Endothelial cell of umbilical vein (primary cell): ENCODE results near the gene RER1. TPM values are rescaled to one million over a fixed set of nuclear protein-coding genes. Genes with fewer than 3 reads are reported as not detected.

Experiments used
- BruUV-seq: library from RNA; stranded (reverse); fragments of 400-500 nt; replicated peaks from 2 replicates; lab custom pipeline; 2021; lab: Mats Ljungman, UMichigan
- CTCF ChIA-PET: fragments of 300-600, 350-600 bp; sonication (Branson Sonifier 250); formaldehyde crosslinking; loops from one replicate; lab custom pipeline; 2021; ENCODE audit warnings: antibody characterized with exemption, inconsistent platforms; lab: Charles Lee
- POLR2A ChIA-PET: fragments of 300-600, 350-600 bp; sonication (Branson Sonifier 250); formaldehyde crosslinking; loops from one replicate; lab custom pipeline; 2021; ENCODE audit warnings: antibody characterized with exemption, inconsistent platforms; lab: Charles Lee
- DNase-seq: peaks from one replicate; pipeline ENCODE4 v3.0.0-alpha.2; 2011; ENCODE audit warnings: low read depth, low spot score
- FAIRE-seq: peaks from 2 replicates; lab custom pipeline; 2011; peaks lifted over from hg19 to GRCh38; lab: Jason Lieb, UNC
- H2AFZ ChIP-seq: 2 replicates; pipeline ENCODE4 v1.6.0; 2012; ENCODE audit warnings: low read depth, low read length, control low read depth, inconsistent platforms
- H3K27ac ChIP-seq: 2 replicates; pipeline ENCODE4 v1.5.1; 2011; ENCODE audit warnings: low read depth, mild to moderate bottlenecking, control low read depth, low read length, moderate library complexity; ENCODE audit not compliant: insufficient read depth
- H3K27me3 ChIP-seq, 2 experiments: 2 replicates each; pipeline versions ENCODE4 v1.6.0 to v1.6.1; 2011; ENCODE audit warnings: low read length in 2 of 2, mixed read lengths in 1 of 2; ENCODE audit not compliant: control insufficient read depth in 2 of 2, insufficient read depth in 2 of 2
- H3K36me3 ChIP-seq, 2 experiments: 2 replicates in 1 of 2; 3 replicates in 1 of 2; pipeline ENCODE4 v1.5.1; 2011; ENCODE audit warnings: low read length in 2 of 2, mild to moderate bottlenecking in 1 of 2, moderate library complexity in 1 of 2; ENCODE audit not compliant: control insufficient read depth in 2 of 2, insufficient read depth in 2 of 2; ENCODE audit errors: extremely low read depth in 1 of 2
- H3K4me1 ChIP-seq: 3 replicates; pipeline ENCODE4 v1.5.1; 2011; ENCODE audit warnings: mild to moderate bottlenecking, low read length; ENCODE audit not compliant: control insufficient read depth, insufficient read depth; ENCODE audit errors: extremely low read depth
- H3K4me2 ChIP-seq: 2 replicates; pipeline ENCODE4 v1.6.1; 2011; ENCODE audit warnings: low read length, control low read depth, mixed read lengths; ENCODE audit not compliant: insufficient read depth
- H3K4me3 ChIP-seq, 3 experiments: fragments of 200-600 bp in 1 of 3; sonication (generic), shearing (Covaris generic) in 1 of 3; replicated peaks in 1 of 3; 2 replicates each; pipeline ENCODE4 v1.5.1; 2011 to 2016; ENCODE audit warnings: control low read depth in 3 of 3, low read length in 3 of 3, mild to moderate bottlenecking in 2 of 3, inconsistent platforms in 1 of 3, low read depth in 1 of 3, moderate library complexity in 1 of 3; ENCODE audit not compliant: insufficient read depth in 1 of 3
- H3K79me2 ChIP-seq: 2 replicates; pipeline ENCODE4 v1.6.0; 2012; ENCODE audit warnings: low read length, inconsistent platforms; ENCODE audit not compliant: control insufficient read depth, insufficient read depth
- H3K9ac ChIP-seq: replicated peaks from 2 replicates; pipeline ENCODE3; 2011; ENCODE audit warnings: low read length, control low read depth; ENCODE audit not compliant: insufficient read depth; ENCODE audit errors: extremely low read depth
- H3K9me1 ChIP-seq: replicated peaks from 3 replicates; pipeline ENCODE4 v1.6.0; 2011; ENCODE audit warnings: mild to moderate bottlenecking, low read length; ENCODE audit not compliant: control insufficient read depth, insufficient read depth; ENCODE audit errors: extremely low read depth
- H3K9me3 ChIP-seq: replicated peaks from 2 replicates; pipeline ENCODE4 v1.5.1; 2012; ENCODE audit warnings: low read length, inconsistent platforms; ENCODE audit not compliant: control insufficient read depth, insufficient read depth
- H4K20me1 ChIP-seq: replicated peaks from 2 replicates; pipeline ENCODE3; 2011; ENCODE audit warnings: mild to moderate bottlenecking, low read length; ENCODE audit not compliant: control insufficient read depth, insufficient read depth; ENCODE audit errors: extremely low read depth
- EZH2 ChIP-seq: IDR thresholded peaks from 2 replicates; pipeline ENCODE4 v1.6.1; 2012; ENCODE audit warnings: borderline replicate concordance, low read depth, mild to moderate bottlenecking, moderate library complexity, low read length, inconsistent platforms; ENCODE audit not compliant: severe bottlenecking
- FOS ChIP-seq: IDR thresholded peaks from 2 replicates; pipeline ENCODE4 v1.6.1; 2011; ENCODE audit warnings: mild to moderate bottlenecking, low read length, moderate library complexity, borderline replicate concordance; ENCODE audit not compliant: insufficient read depth
- GATA2 ChIP-seq: IDR thresholded peaks from 2 replicates; pipeline ENCODE4 v1.7.0; 2011; ENCODE audit warnings: low read depth, mild to moderate bottlenecking, moderate library complexity, mixed read lengths, low read length; ENCODE audit not compliant: insufficient read length, insufficient read depth
- JUN ChIP-seq: IDR thresholded peaks from 2 replicates; pipeline ENCODE4 v1.6.1; 2011; ENCODE audit warnings: borderline replicate concordance, low read depth; ENCODE audit not compliant: insufficient read length, insufficient read depth
- MAX ChIP-seq: IDR thresholded peaks from 2 replicates; pipeline ENCODE4 v1.6.1; 2011; ENCODE audit not compliant: insufficient read depth, insufficient read length
- MYC ChIP-seq: IDR thresholded peaks from one replicate; pipeline ENCODE4 v1.6.1; 2011; ENCODE audit warnings: mild to moderate bottlenecking, low read depth, low read length
- POLR2A ChIP-seq: IDR thresholded peaks from 2 replicates; pipeline ENCODE4 v1.6.1; 2012; ENCODE audit warnings: low read depth, mild to moderate bottlenecking, control low read depth, low read length
- POLR2AphosphoS5 ChIP-seq: IDR thresholded peaks from 2 replicates; pipeline ENCODE4 v1.6.1; 2012; ENCODE audit warnings: low read depth, mild to moderate bottlenecking, control low read depth, low read length, moderate library complexity; ENCODE audit not compliant: insufficient read depth
- dilution Hi-C: fragments of 300-500 bp; cut with MboI; formaldehyde crosslinking; loops from one replicate; pipeline ENCODE4 v1.15.0; 2019; ENCODE audit warnings: low sequenced_read_pairs; ENCODE audit not compliant: extremely low pct_ligation_motif_present
- intact Hi-C: fragments of 100-400 bp; cut with micrococcal nuclease; formaldehyde crosslinking; loops from one replicate; pipeline ENCODE4 v1.10.0; 2022
- polyA plus RNA-seq, 4 experiments: library from polyadenylated mRNA; depleted of rRNA in 3 of 4; stranded (reverse) in 3 of 4; unstranded in 1 of 4; fragments of >200 nt; gene quantifications; 2 replicates each; pipeline versions ENCODE4 v1.2.1 to v1.2.3, GENCODE V29; 2011 to 2012; ENCODE audit warnings: missing spikeins in 1 of 4
- total RNA-seq: library from RNA; stranded (reverse); gene quantifications from 2 replicates; pipeline ENCODE4 v1.2.3, GENCODE V29; 2021

Gene RER1
- total and polyA plus RNA-seq, 2 donors (not counting 3 experiments of a cell fraction or from before 2014, with no cell fraction given), result 179 to 292 TPM

GRCh38 chr1:2363847-2364513 lies 27.7 kb upstream of the RER1 start:
- no peaks in the 10 kb centered on the region for H3K9me3 ChIP-seq
- no peaks in the 10 kb centered on the region for H3K79me2 ChIP-seq
- no peak overlapping the region for H3K4me2 ChIP-seq
- TF ChIP-seq POLR2AphosphoS5 (no peak), POLR2A (no peak), EZH2 (no peak), GATA2 (no peak), FOS (no peak), MAX (no peak), JUN (no peak), MYC (no peak)
- FAIRE-seq (no peak), DNase-seq (no peak)
- no peaks in the 10 kb centered on the region for H4K20me1 ChIP-seq
- intact Hi-C loops, result no loop called here
- ChIA-PET CTCF (no interaction called here), POLR2A (no interaction called here)
- H3K9me1 ChIP-seq, result no peaks in the 10 kb centered on the region
- H3K36me3 ChIP-seq, result no peaks in the 10 kb centered on the region
- dilution Hi-C loops, result no loop called here
- H3K4me3 ChIP-seq, result no peak overlapping the region
- no TSS peak for BruUV-seq
- H3K4me1 ChIP-seq, result no peaks in the 10 kb centered on the region
- no peak overlapping the region for H3K27ac ChIP-seq
- H3K9ac ChIP-seq, result no peak overlapping the region
- no peak overlapping the region for H2AFZ ChIP-seq
- no peaks in the 10 kb centered on the region for H3K27me3 ChIP-seq
